HCT116 (cell line): Measurements from ENCODE around the gene ADH6. TPM values are rescaled to one million over a fixed set of nuclear protein-coding genes. Genes with fewer than 3 reads are reported as not detected.

Experiments
- ATAC-seq: fragments of 200-7000 bp; cut with Tn5 transposase; 2 replicates; pipeline ENCODE4 v1.9.1; 2020; ENCODE audit warnings: mild to moderate bottlenecking, moderate library complexity
- BruUV-seq: library from RNA; stranded (reverse); fragments of 400-500 nt; replicated peaks from 2 replicates; lab custom pipeline; 2021; lab: Mats Ljungman, UMichigan
- CTCF ChIA-PET: fragments of 300-600 bp; sonication (Branson Sonifier 250); formaldehyde crosslinking; loops from one replicate; lab custom pipeline; 2021; ENCODE audit warnings: antibody characterized with exemption; lab: Charles Lee
- POLR2A ChIA-PET: fragments of 300-600, 350-600 bp; sonication (Branson Sonifier 250); formaldehyde crosslinking; loops from one replicate; lab custom pipeline; 2021; ENCODE audit warnings: antibody characterized with exemption; lab: Charles Lee
- RAD21 ChIA-PET, 2 experiments: fragments of 300-600 bp; sonication (Branson Sonifier 250); formaldehyde crosslinking; loops; one replicate each; lab custom pipeline; 2023; ENCODE audit warnings: low total read pairs in 2 of 2; ENCODE audit not compliant: uncharacterized antibody in 2 of 2, unreplicated experiment in 2 of 2, low non-redundant PET in 1 of 2; lab: Charles Lee
- DNase-seq: peaks from one replicate; pipeline ENCODE4 v3.0.0-alpha.2; 2010; ENCODE audit warnings: low read depth, low spot score
- H2AFZ ChIP-seq: fragments of 200-600 bp; shearing (Covaris generic), sonication (generic); 2 replicates; pipeline ENCODE4 v1.6.1; 2017; ENCODE audit warnings: low read depth, mixed run types, mixed read lengths, antibody characterized with exemption, low read length; ENCODE audit not compliant: poor library complexity, severe bottlenecking
- H3K27ac ChIP-seq: 2 replicates; pipeline ENCODE4 v1.5.1; 2012; ENCODE audit warnings: low read depth, low read length
- H3K27me3 ChIP-seq: fragments of 200-600 bp; sonication (generic); 2 replicates; pipeline ENCODE4 v1.6.1; 2016; ENCODE audit warnings: mixed run types, low read length, mixed read lengths; ENCODE audit not compliant: insufficient read depth
- H3K36me3 ChIP-seq, 2 experiments: fragments of 200-500 bp in 1 of 2; fragments of 200-600 bp in 1 of 2; sonication (Bioruptor generic) in 1 of 2; sonication (generic) in 1 of 2; 2 replicates each; pipeline versions ENCODE4 v1.5.1 to v1.6.1; 2014 to 2016; ENCODE audit warnings: low read length in 2 of 2, inconsistent platforms in 1 of 2, mixed read lengths in 1 of 2, mixed run types in 1 of 2; ENCODE audit not compliant: insufficient read depth in 2 of 2, control insufficient read depth in 1 of 2
- H3K4me1 ChIP-seq, 2 experiments: fragments of 200-600 bp in 1 of 2; sonication (generic) in 1 of 2; 2 replicates each; pipeline versions ENCODE4 v1.5.1 to v1.6.1; 2012 to 2017; ENCODE audit warnings: low read length in 2 of 2, inconsistent platforms in 1 of 2, mild to moderate bottlenecking in 1 of 2, mixed read lengths in 1 of 2, mixed run types in 1 of 2, moderate library complexity in 1 of 2; ENCODE audit not compliant: insufficient read depth in 2 of 2, control insufficient read depth in 1 of 2
- H3K4me2 ChIP-seq: fragments of 200-600 bp; sonication (generic); 2 replicates; pipeline ENCODE4 v1.6.1; 2017; ENCODE audit warnings: mixed run types, low read length, mixed read lengths
- H3K4me3 ChIP-seq, 2 experiments: fragments of 200-600 bp in 1 of 2; sonication (generic) in 1 of 2; replicated peaks in 1 of 2; 2 replicates each; pipeline ENCODE4 v1.5.1; 2011 to 2016; ENCODE audit warnings: low read length in 2 of 2, control low read depth in 1 of 2, low read depth in 1 of 2, mild to moderate bottlenecking in 1 of 2, mixed read lengths in 1 of 2, mixed run types in 1 of 2
- H3K79me2 ChIP-seq: fragments of 200-600 bp; sonication (generic); 2 replicates; pipeline ENCODE4 v1.6.1; 2017; ENCODE audit warnings: mild to moderate bottlenecking, mixed run types, low read length, moderate library complexity, mixed read lengths; ENCODE audit not compliant: insufficient read depth
- H3K9ac ChIP-seq: fragments of 200-600 bp; sonication (generic); 2 replicates; pipeline ENCODE4 v1.6.1; 2016; ENCODE audit warnings: low read length, mixed read lengths
- H3K9me2 ChIP-seq: fragments of 200-600 bp; sonication (generic), shearing (Covaris generic); 2 replicates; pipeline ENCODE4 v1.6.1; 2017; ENCODE audit warnings: mixed run types, mild to moderate bottlenecking, moderate library complexity; ENCODE audit not compliant: insufficient read depth
- H3K9me3 ChIP-seq, 2 experiments: fragments of 200-500 bp in 1 of 2; fragments of 200-600 bp in 1 of 2; sonication (Bioruptor generic) in 1 of 2; sonication (generic) in 1 of 2; 2 replicates each; pipeline ENCODE4 v1.6.1; 2014 to 2017; ENCODE audit warnings: low read length in 2 of 2, mixed read lengths in 2 of 2, inconsistent platforms in 1 of 2, low read depth in 1 of 2, mild to moderate bottlenecking in 1 of 2, mixed run types in 1 of 2, moderate library complexity in 1 of 2; ENCODE audit not compliant: control insufficient read depth in 1 of 2, insufficient read depth in 1 of 2
- H4K20me1 ChIP-seq: fragments of 200-600 bp; sonication (generic), shearing (Covaris generic); 2 replicates; pipeline ENCODE4 v1.6.1; 2017; ENCODE audit warnings: mixed run types, mild to moderate bottlenecking, moderate library complexity; ENCODE audit not compliant: insufficient read depth
- CEBPB ChIP-seq: IDR thresholded peaks from 2 replicates; pipeline ENCODE4 v1.6.1; 2012; ENCODE audit warnings: low read depth
- CTCF ChIP-seq, 3 experiments: fragments of 200-600 bp in 1 of 3; sonication (generic) in 1 of 3; IDR thresholded peaks in 2 of 3; conservative IDR thresholded peaks in 1 of 3; 2 replicates each; pipeline ENCODE4 v1.5.1; 2012 to 2017; ENCODE audit warnings: low read depth in 2 of 3, low read length in 2 of 3, antibody characterized with exemption in 1 of 3, borderline replicate concordance in 1 of 3, control low read depth in 1 of 3, mild to moderate bottlenecking in 1 of 3, mixed read lengths in 1 of 3, mixed run types in 1 of 3, moderate library complexity in 1 of 3; ENCODE audit not compliant: insufficient read depth in 1 of 3
- EGR1 ChIP-seq: IDR thresholded peaks from 2 replicates; pipeline ENCODE4 v1.6.1; 2012; ENCODE audit warnings: low read depth
- EZH2phosphoT487 ChIP-seq: fragments of 200-600 bp; IDR thresholded peaks from 2 replicates; pipeline ENCODE4 v1.6.1; 2018; ENCODE audit warnings: antibody characterized with exemption, borderline replicate concordance
- FOSL1 ChIP-seq: IDR thresholded peaks from 2 replicates; pipeline ENCODE4 v1.6.1; 2012; ENCODE audit warnings: low read depth
- JUND ChIP-seq: IDR thresholded peaks from 2 replicates; pipeline ENCODE4 v1.6.1; 2012
- MAX ChIP-seq: IDR thresholded peaks from 2 replicates; pipeline ENCODE4 v1.6.1; 2012
- POLR2A ChIP-seq: IDR thresholded peaks from 2 replicates; pipeline ENCODE4 v1.7.0; 2011; ENCODE audit warnings: borderline replicate concordance; ENCODE audit not compliant: insufficient read depth, insufficient read length; ENCODE audit errors: extremely low read depth
- POLR2AphosphoS5 ChIP-seq: IDR thresholded peaks from 2 replicates; pipeline ENCODE4 v1.6.1; 2011; ENCODE audit warnings: mild to moderate bottlenecking, low read depth, low read length, moderate library complexity
- REST ChIP-seq: IDR thresholded peaks from 2 replicates; pipeline ENCODE4 v1.6.1; 2012; ENCODE audit warnings: low read depth
- SRF ChIP-seq: IDR thresholded peaks from 2 replicates; pipeline ENCODE4 v1.6.1; 2012; ENCODE audit warnings: low read depth
- TCF7L2 ChIP-seq: IDR thresholded peaks from 2 replicates; pipeline ENCODE4 v1.7.0; 2011; ENCODE audit warnings: borderline replicate concordance, inconsistent platforms; ENCODE audit not compliant: insufficient read depth, insufficient read length; ENCODE audit errors: extremely low read depth
- YY1 ChIP-seq: IDR thresholded peaks from 2 replicates; pipeline ENCODE4 v1.6.1; 2011; ENCODE audit warnings: low read length, low read depth, moderate library complexity, mild to moderate bottlenecking; ENCODE audit not compliant: insufficient replicate concordance; ENCODE audit errors: extremely low read depth
- ZFX ChIP-seq: fragments of 450-650 bp; IDR thresholded peaks from 2 replicates; pipeline ENCODE4 v1.6.1; 2017
- intact Hi-C: fragments of 100-400 bp; cut with micrococcal nuclease; formaldehyde crosslinking; loops from 2 replicates; pipeline ENCODE4 v1.10.0; 2022
- total RNA-seq: library from RNA; stranded (reverse); gene quantifications from one replicate; pipeline ENCODE4 v1.2.1, GENCODE V29; 2021; ENCODE audit not compliant: unreplicated experiment

Gene ADH6
- total RNA-seq, 1 experiment from 2014 or later, result not detected

- no peaks in the 10 kb centered on the region for H3K9me2 ChIP-seq
- H3K4me2 ChIP-seq, result no peak overlapping the region
- no peak for TF ChIP-seq MAX
- TF ChIP-seq EGR1, result no peak
- no peak for TF ChIP-seq REST
- TF ChIP-seq SRF, result no peak
- TF ChIP-seq CEBPB, result no peak
- no peak for TF ChIP-seq JUND
- no peak for TF ChIP-seq POLR2A
- no peak for TF ChIP-seq EZH2phosphoT487
- TF ChIP-seq ZFX, result no peak
- TF ChIP-seq YY1, result no peak
- TF ChIP-seq FOSL1, result no peak
- TF ChIP-seq POLR2AphosphoS5, result no peak
- no peak for TF ChIP-seq TCF7L2
- TF ChIP-seq CTCF (IDR thresholded peaks at IDR 0.05 in 2 of 3, conservative IDR thresholded peaks at IDR 0.05 in 1 of 3; ENCODE audit: borderline replicate concordance in 1 of 3, insufficient read depth in 1 of 3, low read depth in 2 of 3, low read length in 2 of 3), result no peak
- no peaks in the 10 kb centered on the region for H3K9me3 ChIP-seq
- ChIA-PET CTCF (interaction anchor here (1.2 kb wide), 1 partner anchor 605 kb away, joined by 3 read pairs; no protein-coding TSS in a partner anchor), POLR2A (no interaction called here), RAD21 (no interaction called here)
- no peak overlapping the region for H3K4me3 ChIP-seq
- no peak overlapping the region for H3K27ac ChIP-seq
- no peaks in the 10 kb centered on the region for H3K27me3 ChIP-seq
- no peaks in the 10 kb centered on the region for H3K36me3 ChIP-seq
- ATAC-seq (no peak), DNase-seq (no peak)
- H3K4me1 ChIP-seq, result no peaks in the 10 kb centered on the region
- H4K20me1 ChIP-seq, result no peaks in the 10 kb centered on the region
- no peak overlapping the region for H3K9ac ChIP-seq
- H2AFZ ChIP-seq, result no peak overlapping the region
- BruUV-seq, result no TSS peak
- H3K79me2 ChIP-seq, result no peaks in the 10 kb centered on the region
- intact Hi-C loops, result no loop called here
Observed at GRCh38 chr4:99202536-99202935, 16.5 kb downstream of the ADH6 start.
